Measurements from ENCODE around the gene OTULIN. TPM values are rescaled to one million over a fixed set of nuclear protein-coding genes. Genes with fewer than 3 reads are reported as not detected.

OTULIN gene
- total and polyA plus RNA-seq, 2 of the 8 experiments (the other 6 are each of a cell fraction or from before 2014, with no cell fraction given) = 5.2 to 34.8 TPM

DNA sequence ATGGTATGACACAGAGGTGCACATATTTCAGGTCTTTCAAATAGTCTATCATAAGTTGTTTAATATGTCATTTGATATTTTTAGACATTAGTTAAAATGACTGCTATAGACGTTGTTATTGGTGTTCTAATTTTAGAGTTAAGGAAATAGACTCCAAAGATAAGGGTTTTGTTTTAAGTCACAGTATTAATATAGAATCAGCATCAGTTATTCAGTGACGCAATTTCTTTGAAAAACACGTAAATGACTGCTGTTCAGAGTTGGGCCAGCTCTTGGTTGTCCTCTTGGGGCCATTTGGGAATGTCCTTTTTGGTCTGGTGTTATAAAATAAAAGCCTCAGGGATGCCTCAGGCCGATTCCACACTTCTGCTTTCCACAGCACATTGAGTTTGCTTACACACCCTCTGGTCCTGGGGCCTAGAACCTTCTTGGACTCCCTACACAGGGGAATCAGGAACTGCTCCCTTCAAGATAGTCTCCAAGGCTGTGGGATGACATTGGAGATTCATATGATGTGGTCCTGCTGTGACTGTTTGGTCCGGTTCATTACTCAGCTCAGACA lies 14.3 kb downstream of the OTULIN start:
- H2AFZ ChIP-seq (ENCODE audit: low read length) = no peak overlapping the region
- no peak overlapping the region for H3K4ac ChIP-seq (replicated peaks; ENCODE audit: insufficient read length, low read depth, low read length)
- no peaks in the 10 kb centered on the region for H3K27me3 ChIP-seq (replicated peaks in 1 of 4; ENCODE audit: control insufficient read depth in 3 of 4, extremely low read depth in 1 of 4, insufficient read depth in 3 of 4, low read length in 3 of 4)
- H4K91ac ChIP-seq (replicated peaks; ENCODE audit: insufficient read length, low read length) = no peak overlapping the region
- no peak overlapping the region for H2BK20ac ChIP-seq (ENCODE audit: low read length)
- H3K79me2 ChIP-seq (ENCODE audit: control insufficient read depth in 1 of 2, insufficient read depth in 2 of 2, low read length in 2 of 2) = peaks cover 0 to 28% of the 10 kb centered on the region in 2 experiments; a peak in 2 of 4 replicates
- peaks cover 0 to 14% (median 7%) of the 10 kb centered on the region in 4 experiments; a peak in 6 of 8 replicates for H3K36me3 ChIP-seq (ENCODE audit: control insufficient read depth in 2 of 4, insufficient read depth in 4 of 4, low read length in 3 of 4)
- no peak overlapping the region for H2BK120ac ChIP-seq (replicated peaks; ENCODE audit: low read depth, low read length)
- peaks cover 1 to 4% of the 10 kb centered on the region in 2 experiments for H4K20me1 ChIP-seq (replicated peaks in 1 of 2; ENCODE audit: control insufficient read depth in 1 of 2, insufficient read depth in 2 of 2, low read length in 2 of 2)
- no peak overlapping the region for H3K18ac ChIP-seq (ENCODE audit: extremely low read depth, low read length)
- H3K9ac ChIP-seq (replicated peaks in 1 of 4; ENCODE audit: extremely low read depth in 1 of 4, low read depth in 3 of 4, low read length in 3 of 4) = no peak overlapping the region
- FAIRE-seq (no peak), DNase-seq (ENCODE audit: low read depth in 1 of 2, low spot score in 2 of 2) (no peak)
- no peak overlapping the region for H4K5ac ChIP-seq (ENCODE audit: insufficient read length, low read depth, low read length)
- H3K23me2 ChIP-seq (ENCODE audit: low read depth, low read length) = no peaks in the 10 kb centered on the region
- CTCF ChIA-PET (ENCODE audit: partially characterized antibody) = interaction anchor here (1.1 to 1.2 kb wide), 3 partner anchors 12 to 328 kb away, joined by 3 read pairs; no protein-coding TSS in a partner anchor
- POLR2A ChIA-PET (ENCODE audit: partially characterized antibody) = no interaction called here
- H3K14ac ChIP-seq (ENCODE audit: insufficient read length) = no peak overlapping the region
- no peak overlapping the region for H2BK5ac ChIP-seq (ENCODE audit: low read depth, low read length)
- no peak overlapping the region for H3K4me3 ChIP-seq (ENCODE audit: extremely low read depth in 1 of 4, insufficient read depth in 2 of 4, low read depth in 3 of 4, low read length in 4 of 4)
- H2AK5ac ChIP-seq (ENCODE audit: low read depth, low read length) = no peak overlapping the region
- H3K23ac ChIP-seq (ENCODE audit: insufficient read length) = no peak overlapping the region
- 90% methylated on average over 5 of the region's 5 CpGs; no CpG with 5 or more reads in 1 of the 2 experiments for WGBS, 2 experiments (ENCODE audit: extremely low coverage in 1 of 2, insufficient coverage in 1 of 2, insufficient read length in 1 of 2, insufficient replicate concordance in 2 of 2, low coverage in 1 of 2, low lambda C conversion rate in 2 of 2, missing lambda C conversion rate in 1 of 2)
- no peak overlapping the region for H3K4me2 ChIP-seq (ENCODE audit: insufficient read depth in 1 of 2, low read depth in 2 of 2, low read length in 2 of 2)
- H3K9me3 ChIP-seq (ENCODE audit: insufficient read depth in 2 of 2, low read depth in 1 of 2, low read length in 1 of 2) = no peaks in the 10 kb centered on the region
- no peak overlapping the region for H3K27ac ChIP-seq (ENCODE audit: low read depth, low read length)
- peaks cover 5% of the 10 kb centered on the region; the same call in 1 of the 2 replicates for H3K79me1 ChIP-seq (ENCODE audit: low read depth, low read length)
- H3K56ac ChIP-seq (replicated peaks; ENCODE audit: insufficient read length, low read depth, low read length) = no peak overlapping the region
- no peak overlapping the region for H4K8ac ChIP-seq (ENCODE audit: extremely low read depth, insufficient read depth, low read length)
- peaks cover 3 to 5% (median 3%) of the 10 kb centered on the region in 4 experiments; a peak in 5 of 7 replicates for H3K4me1 ChIP-seq (replicated peaks in 1 of 4; ENCODE audit: control insufficient read depth in 3 of 4, insufficient read depth in 4 of 4, low read length in 3 of 4)
- no peak overlapping the region for H2BK12ac ChIP-seq (ENCODE audit: low read depth, low read length)
- no peak overlapping the region for H2BK15ac ChIP-seq (ENCODE audit: low read length)
- TF ChIP-seq TEAD4 (IDR thresholded peaks at IDR 0.05; ENCODE audit: low read depth, low read length) = no peak
- no peak for TF ChIP-seq CBX8 (IDR thresholded peaks at IDR 0.05; ENCODE audit: borderline replicate concordance, low read depth, low read length)
- no peak for TF ChIP-seq RXRA (IDR thresholded peaks at IDR 0.05; ENCODE audit: insufficient read depth, low read depth, low read length)
- no peak for TF ChIP-seq TCF12 (IDR thresholded peaks at IDR 0.05; ENCODE audit: low read depth, low read length)
- no peak for TF ChIP-seq MAFK (IDR thresholded peaks at IDR 0.05; ENCODE audit: low read depth, low read length)
- TF ChIP-seq CTBP2 (IDR thresholded peaks at IDR 0.05; ENCODE audit: borderline replicate concordance, insufficient read depth, insufficient read length, low read length) = no peak
- no peak for TF ChIP-seq SP2 (IDR thresholded peaks at IDR 0.05; ENCODE audit: low read length)
